GM23338 (cell line): ENCODE data around the gene SESN2. TPM values are rescaled to one million over a fixed set of nuclear protein-coding genes. Genes with fewer than 3 reads are reported as not detected.

ENCODE experiments used
- ATAC-seq: fragments of 200-7000 bp; cut with Tn5 transposase; 3 replicates; pipeline ENCODE4 v1.9.1; 2020
- DNase-seq: peaks from one replicate; pipeline ENCODE4 v3.0.0-alpha.2; 2015; ENCODE audit warnings: low spot score
- H2AFZ ChIP-seq: fragments of 200-600 bp; sonication (generic); 2 replicates; pipeline ENCODE4 v1.8.0; 2016; ENCODE audit warnings: antibody characterized with exemption, mild to moderate bottlenecking, moderate library complexity
- H3F3A ChIP-seq: fragments of 200-600 bp; sonication (generic); replicated peaks from 2 replicates; pipeline ENCODE4 v1.8.0; 2017; ENCODE audit warnings: antibody characterized with exemption, mixed run types, low read depth
- H3K27ac ChIP-seq: fragments of 200-600 bp; sonication (generic); 2 replicates; pipeline ENCODE4 v1.6.1; 2016; ENCODE audit warnings: low read depth
- H3K27me3 ChIP-seq: fragments of 200-600 bp; sonication (generic); 2 replicates; pipeline ENCODE4 v1.8.0; 2016; ENCODE audit warnings: mild to moderate bottlenecking, mixed run types, moderate library complexity; ENCODE audit not compliant: insufficient read depth
- H3K36me3 ChIP-seq: fragments of 200-600 bp; sonication (generic); 2 replicates; pipeline ENCODE4 v1.8.0; 2016; ENCODE audit warnings: mild to moderate bottlenecking; ENCODE audit not compliant: insufficient read depth
- H3K4me1 ChIP-seq: fragments of 200-600 bp; sonication (generic); 2 replicates; pipeline ENCODE4 v1.8.0; 2016; ENCODE audit warnings: mild to moderate bottlenecking, moderate library complexity; ENCODE audit not compliant: insufficient read depth
- H3K4me2 ChIP-seq: fragments of 200-600 bp; sonication (generic); 2 replicates; pipeline ENCODE4 v1.7.1; 2017; ENCODE audit warnings: mixed run types
- H3K4me3 ChIP-seq: fragments of 200-600 bp; sonication (generic); 2 replicates; pipeline ENCODE4 v1.6.1; 2016; ENCODE audit warnings: mixed run types
- H3K79me2 ChIP-seq: fragments of 200-600 bp; sonication (generic); replicated peaks from 2 replicates; pipeline ENCODE4 v1.8.0; 2017; ENCODE audit warnings: mild to moderate bottlenecking; ENCODE audit not compliant: insufficient read depth
- H3K9me2 ChIP-seq: fragments of 200-600 bp; sonication (generic); 2 replicates; pipeline ENCODE4 v1.8.0; 2017; ENCODE audit not compliant: insufficient read depth
- H4K20me1 ChIP-seq: fragments of 200-600 bp; sonication (generic); replicated peaks from 2 replicates; pipeline ENCODE4 v1.8.0; 2017; ENCODE audit warnings: mild to moderate bottlenecking; ENCODE audit not compliant: insufficient read depth
- H3K27ac Mint-ChIP-seq: 2 replicates; pipeline ENCODE4 v1.8.0; 2020; ENCODE audit warnings: inconsistent platforms, mild to moderate bottlenecking, moderate library complexity, mixed read lengths
- H3K27me3 Mint-ChIP-seq: 3 replicates; pipeline ENCODE4 v1.8.0; 2022; ENCODE audit warnings: low read depth, mild to moderate bottlenecking, moderate library complexity, mixed read lengths, inconsistent platforms; ENCODE audit not compliant: insufficient read depth, poor library complexity
- H3K36me3 Mint-ChIP-seq: 3 replicates; pipeline ENCODE4 v1.8.0; 2021; ENCODE audit warnings: low read depth, mild to moderate bottlenecking, inconsistent platforms, moderate library complexity, mixed read lengths
- H3K4me1 Mint-ChIP-seq: 3 replicates; pipeline ENCODE4 v1.8.0; 2020; ENCODE audit warnings: mild to moderate bottlenecking, inconsistent platforms, mixed read lengths
- H3K4me3 Mint-ChIP-seq: 3 replicates; pipeline ENCODE4 v1.8.0; 2021; ENCODE audit warnings: moderate library complexity, mild to moderate bottlenecking, inconsistent platforms, mixed read lengths
- H3K9me3 Mint-ChIP-seq: 3 replicates; pipeline ENCODE4 v1.8.0; 2020; ENCODE audit warnings: moderate library complexity, mild to moderate bottlenecking, inconsistent platforms, mixed read lengths
- CREB1 ChIP-seq: fragments of 250-450 bp; sonication (Bioruptor Pico); IDR thresholded peaks from 2 replicates; pipeline ENCODE4 v1.5.0; 2020; ENCODE audit warnings: low read depth, mild to moderate bottlenecking, moderate library complexity
- EZH2 ChIP-seq: fragments of 200-600 bp; sonication (generic); IDR thresholded peaks from one replicate; pipeline ENCODE4 v1.8.0; 2017; ENCODE audit warnings: antibody characterized with exemption, mild to moderate bottlenecking, low read depth; ENCODE audit not compliant: unreplicated experiment
- EZH2phosphoT487 ChIP-seq: fragments of 200-600 bp; sonication (generic); IDR thresholded peaks from one replicate; pipeline ENCODE4 v1.8.1; 2018; ENCODE audit warnings: antibody characterized with exemption; ENCODE audit not compliant: unreplicated experiment
- JUNB ChIP-seq: IDR thresholded peaks from one replicate; pipeline ENCODE4 v1.6.1; 2016; ENCODE audit warnings: antibody characterized with exemption; ENCODE audit not compliant: unreplicated experiment
- NANOG ChIP-seq: IDR thresholded peaks from 2 replicates; pipeline ENCODE4 v1.6.1; 2016; ENCODE audit warnings: antibody characterized with exemption, borderline replicate concordance
- STAT1 ChIP-seq: IDR thresholded peaks from one replicate; pipeline ENCODE4 v1.6.1; 2016; ENCODE audit warnings: antibody characterized with exemption; ENCODE audit not compliant: unreplicated experiment
- ZNF114 ChIP-seq: fragments of 250-450 bp; sonication (Bioruptor Pico); IDR thresholded peaks from 2 replicates; pipeline ENCODE4 v1.5.0; 2020; ENCODE audit warnings: mild to moderate bottlenecking, moderate library complexity
- ZNF331 ChIP-seq: fragments of 250-450 bp; sonication (Bioruptor Pico); IDR thresholded peaks from 2 replicates; pipeline ENCODE4 v1.5.0; 2020; ENCODE audit warnings: low read depth, mild to moderate bottlenecking, moderate library complexity
- polyA plus RNA-seq: library from polyadenylated mRNA; unstranded; fragments of >200 nt; fragmentation: Nextera tagmentation; extraction: Ambion mirVana; gene quantifications from 2 replicates; pipeline ENCODE4 v1.2.1, GENCODE V29; 2016
- total RNA-seq: library from RNA; depleted of rRNA; stranded (reverse); fragments of >200 nt; shearing (Covaris generic); gene quantifications from 2 replicates; pipeline ENCODE4 v1.2.3, GENCODE V29; 2014
- TF ChIP-seq, protein P1 (sequence below): IDR thresholded peaks from one replicate; pipeline ENCODE4 v1.6.1; 2018; ENCODE audit warnings: antibody characterized with exemption; ENCODE audit not compliant: unreplicated experiment
- TF ChIP-seq, protein P2 (sequence below), 2 experiments: fragments of 200-600 bp in 1 of 2; sonication (generic) in 1 of 2; conservative IDR thresholded peaks; 2 replicates each; pipeline versions ENCODE4 v1.5.1 to v1.6.1; 2016 to 2017; ENCODE audit warnings: antibody characterized with exemption in 2 of 2, low read depth in 2 of 2, mild to moderate bottlenecking in 2 of 2, moderate library complexity in 1 of 2
- TF ChIP-seq, protein P3 (sequence below): IDR thresholded peaks from 2 replicates; pipeline ENCODE4 v1.6.1; 2016; ENCODE audit warnings: antibody characterized with exemption

Gene SESN2
- total and polyA plus RNA-seq, 2 experiments from 2014 or later = 22.8 to 52.1 TPM

DNA sequence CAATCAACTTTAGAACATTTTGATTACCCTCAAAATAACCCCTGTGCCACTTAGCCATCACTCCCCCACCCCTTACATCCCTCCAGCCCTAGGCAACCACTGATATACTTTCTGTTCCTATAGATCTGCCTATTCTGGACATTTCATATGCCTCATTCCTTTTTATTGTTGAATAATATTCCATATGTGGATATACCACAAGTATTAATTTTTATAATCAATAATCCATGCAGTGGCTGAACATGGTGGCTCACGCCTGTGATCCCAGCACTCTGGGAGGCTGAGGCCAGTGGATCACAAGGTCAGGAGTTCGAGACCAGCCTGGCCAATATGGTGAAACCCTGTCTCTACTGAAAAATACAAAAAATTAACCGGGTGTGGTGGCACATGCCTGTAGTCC, 49.4 kb downstream of the SESN2 start:
- Histone ChIP-seq H3K36me3 (no peaks in the 10 kb centered on the region), H3K4me2 (no peak overlapping the region), H3K27ac (no peak overlapping the region), H3K27me3 (no peaks in the 10 kb centered on the region), H4K20me1 (no peaks in the 10 kb centered on the region), H3F3A (no peaks in the 10 kb centered on the region), H2AFZ (no peak overlapping the region), H3K4me3 (no peak overlapping the region), H3K9me2 (no peaks in the 10 kb centered on the region), H3K4me1 (no peaks in the 10 kb centered on the region), H3K79me2 (no peaks in the 10 kb centered on the region)
- H3K36me3 Mint-ChIP-seq = no peaks in the 10 kb centered on the region
- peaks cover 3% of the 10 kb centered on the region for H3K27me3 Mint-ChIP-seq
- no peak overlapping the region for H3K27ac Mint-ChIP-seq
- DNase-seq (no peak), ATAC-seq (no peak)
- H3K4me1 Mint-ChIP-seq = no peaks in the 10 kb centered on the region
- no peak overlapping the region for H3K4me3 Mint-ChIP-seq
- no peak for TF ChIP-seq JUNB
- TF ChIP-seq ZNF114 (CRISPR knock-in tag) = no peak
- TF ChIP-seq, protein P1, sequence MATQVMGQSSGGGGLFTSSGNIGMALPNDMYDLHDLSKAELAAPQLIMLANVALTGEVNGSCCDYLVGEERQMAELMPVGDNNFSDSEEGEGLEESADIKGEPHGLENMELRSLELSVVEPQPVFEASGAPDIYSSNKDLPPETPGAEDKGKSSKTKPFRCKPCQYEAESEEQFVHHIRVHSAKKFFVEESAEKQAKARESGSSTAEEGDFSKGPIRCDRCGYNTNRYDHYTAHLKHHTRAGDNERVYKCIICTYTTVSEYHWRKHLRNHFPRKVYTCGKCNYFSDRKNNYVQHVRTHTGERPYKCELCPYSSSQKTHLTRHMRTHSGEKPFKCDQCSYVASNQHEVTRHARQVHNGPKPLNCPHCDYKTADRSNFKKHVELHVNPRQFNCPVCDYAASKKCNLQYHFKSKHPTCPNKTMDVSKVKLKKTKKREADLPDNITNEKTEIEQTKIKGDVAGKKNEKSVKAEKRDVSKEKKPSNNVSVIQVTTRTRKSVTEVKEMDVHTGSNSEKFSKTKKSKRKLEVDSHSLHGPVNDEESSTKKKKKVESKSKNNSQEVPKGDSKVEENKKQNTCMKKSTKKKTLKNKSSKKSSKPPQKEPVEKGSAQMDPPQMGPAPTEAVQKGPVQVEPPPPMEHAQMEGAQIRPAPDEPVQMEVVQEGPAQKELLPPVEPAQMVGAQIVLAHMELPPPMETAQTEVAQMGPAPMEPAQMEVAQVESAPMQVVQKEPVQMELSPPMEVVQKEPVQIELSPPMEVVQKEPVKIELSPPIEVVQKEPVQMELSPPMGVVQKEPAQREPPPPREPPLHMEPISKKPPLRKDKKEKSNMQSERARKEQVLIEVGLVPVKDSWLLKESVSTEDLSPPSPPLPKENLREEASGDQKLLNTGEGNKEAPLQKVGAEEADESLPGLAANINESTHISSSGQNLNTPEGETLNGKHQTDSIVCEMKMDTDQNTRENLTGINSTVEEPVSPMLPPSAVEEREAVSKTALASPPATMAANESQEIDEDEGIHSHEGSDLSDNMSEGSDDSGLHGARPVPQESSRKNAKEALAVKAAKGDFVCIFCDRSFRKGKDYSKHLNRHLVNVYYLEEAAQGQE = no peak
- no peaks in the 10 kb centered on the region for H3K9me3 Mint-ChIP-seq

DNA sequence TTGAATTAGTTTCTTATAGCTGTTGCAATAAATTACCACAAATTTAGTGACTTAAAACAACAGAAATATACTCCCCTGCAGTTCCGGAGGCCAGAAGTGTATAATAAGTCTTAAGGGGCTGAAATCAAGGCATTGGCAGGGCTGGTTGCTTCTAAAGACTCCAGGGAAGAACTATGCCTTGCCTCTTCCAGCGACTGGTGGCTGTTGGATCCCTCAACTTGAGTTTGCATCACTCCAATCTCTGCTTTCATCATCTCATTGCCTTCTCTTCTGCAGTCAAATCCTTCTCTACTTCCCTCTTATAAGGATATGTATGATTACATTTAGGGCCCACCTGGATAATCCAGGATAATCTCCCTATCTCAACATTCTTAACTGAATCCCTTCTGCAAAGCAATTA, 50.4 kb downstream of the SESN2 start:
- no peaks in the 10 kb centered on the region for H3K4me1 ChIP-seq
- no peaks in the 10 kb centered on the region for H3K79me2 ChIP-seq
- H3K36me3 ChIP-seq = no peaks in the 10 kb centered on the region
- Mint-ChIP-seq H3K9me3 (no peaks in the 10 kb centered on the region), H3K4me1 (no peaks in the 10 kb centered on the region), H3K36me3 (no peaks in the 10 kb centered on the region), H3K27ac (no peak overlapping the region), H3K4me3 (no peak overlapping the region), H3K27me3 (peaks cover 3% of the 10 kb centered on the region)
- no peak for DNase-seq
- H2AFZ ChIP-seq = no peak overlapping the region
- H3K9me2 ChIP-seq = no peaks in the 10 kb centered on the region
- H4K20me1 ChIP-seq = no peaks in the 10 kb centered on the region
- no peaks in the 10 kb centered on the region for H3F3A ChIP-seq
- no peak for ATAC-seq
- no peak overlapping the region for H3K4me3 ChIP-seq
- H3K27me3 ChIP-seq = no peaks in the 10 kb centered on the region
- no peak overlapping the region for H3K27ac ChIP-seq
- no peak overlapping the region for H3K4me2 ChIP-seq
- TF ChIP-seq ZNF114 (CRISPR knock-in tag) (no peak), NANOG (no peak), ZNF331 (CRISPR knock-in tag) (no peak), JUNB (no peak), CREB1 (CRISPR knock-in tag) (no peak), EZH2 (no peak), STAT1 (no peak), EZH2phosphoT487 (no peak)
- TF ChIP-seq, protein P2, sequence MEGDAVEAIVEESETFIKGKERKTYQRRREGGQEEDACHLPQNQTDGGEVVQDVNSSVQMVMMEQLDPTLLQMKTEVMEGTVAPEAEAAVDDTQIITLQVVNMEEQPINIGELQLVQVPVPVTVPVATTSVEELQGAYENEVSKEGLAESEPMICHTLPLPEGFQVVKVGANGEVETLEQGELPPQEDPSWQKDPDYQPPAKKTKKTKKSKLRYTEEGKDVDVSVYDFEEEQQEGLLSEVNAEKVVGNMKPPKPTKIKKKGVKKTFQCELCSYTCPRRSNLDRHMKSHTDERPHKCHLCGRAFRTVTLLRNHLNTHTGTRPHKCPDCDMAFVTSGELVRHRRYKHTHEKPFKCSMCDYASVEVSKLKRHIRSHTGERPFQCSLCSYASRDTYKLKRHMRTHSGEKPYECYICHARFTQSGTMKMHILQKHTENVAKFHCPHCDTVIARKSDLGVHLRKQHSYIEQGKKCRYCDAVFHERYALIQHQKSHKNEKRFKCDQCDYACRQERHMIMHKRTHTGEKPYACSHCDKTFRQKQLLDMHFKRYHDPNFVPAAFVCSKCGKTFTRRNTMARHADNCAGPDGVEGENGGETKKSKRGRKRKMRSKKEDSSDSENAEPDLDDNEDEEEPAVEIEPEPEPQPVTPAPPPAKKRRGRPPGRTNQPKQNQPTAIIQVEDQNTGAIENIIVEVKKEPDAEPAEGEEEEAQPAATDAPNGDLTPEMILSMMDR (conservative IDR thresholded peaks at IDR 0.05; ENCODE audit: low read depth in 2 of 2) = no peak
- TF ChIP-seq, protein P3, sequence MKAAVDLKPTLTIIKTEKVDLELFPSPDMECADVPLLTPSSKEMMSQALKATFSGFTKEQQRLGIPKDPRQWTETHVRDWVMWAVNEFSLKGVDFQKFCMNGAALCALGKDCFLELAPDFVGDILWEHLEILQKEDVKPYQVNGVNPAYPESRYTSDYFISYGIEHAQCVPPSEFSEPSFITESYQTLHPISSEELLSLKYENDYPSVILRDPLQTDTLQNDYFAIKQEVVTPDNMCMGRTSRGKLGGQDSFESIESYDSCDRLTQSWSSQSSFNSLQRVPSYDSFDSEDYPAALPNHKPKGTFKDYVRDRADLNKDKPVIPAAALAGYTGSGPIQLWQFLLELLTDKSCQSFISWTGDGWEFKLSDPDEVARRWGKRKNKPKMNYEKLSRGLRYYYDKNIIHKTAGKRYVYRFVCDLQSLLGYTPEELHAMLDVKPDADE = no peak
- TF ChIP-seq, protein P1 = no peak
